Mesendoderm (in vitro differentiated cells): Measurements from ENCODE around the gene MXRA7.

Experiments used
- DNase-seq: peaks from one replicate; pipeline ENCODE4 v3.0.0; 2013
- H2AK5ac ChIP-seq: 2 replicates; pipeline ENCODE4 v1.6.1; 2013; ENCODE audit warnings: low read length, inconsistent platforms
- H2BK120ac ChIP-seq: 2 replicates; pipeline ENCODE4 v1.6.1; 2013; ENCODE audit warnings: low read depth, mild to moderate bottlenecking, low read length, moderate library complexity, mixed read lengths
- H2BK15ac ChIP-seq: replicated peaks from 2 replicates; pipeline ENCODE4 v1.6.1; 2013; ENCODE audit warnings: low read depth, mild to moderate bottlenecking, moderate library complexity
- H2BK5ac ChIP-seq: 2 replicates; pipeline ENCODE4 v1.6.1; 2013; ENCODE audit warnings: low read length, inconsistent platforms
- H3K18ac ChIP-seq: 2 replicates; pipeline ENCODE4 v1.6.1; 2013; ENCODE audit warnings: mild to moderate bottlenecking, low read length, mixed read lengths
- H3K23ac ChIP-seq: one replicate; pipeline ENCODE4 v1.6.1; 2013; ENCODE audit warnings: low read length
- H3K27ac ChIP-seq: 2 replicates; pipeline ENCODE4 v1.5.1; 2013; ENCODE audit warnings: low read depth, mild to moderate bottlenecking, inconsistent platforms, low read length, moderate library complexity
- H3K27me3 ChIP-seq: 2 replicates; pipeline ENCODE4 v1.6.1; 2013; ENCODE audit warnings: low read length, control low read depth, mild to moderate bottlenecking, inconsistent platforms; ENCODE audit not compliant: insufficient read depth, poor library complexity
- H3K36me3 ChIP-seq: 2 replicates; pipeline ENCODE4 v1.6.1; 2013; ENCODE audit warnings: low read length, inconsistent platforms; ENCODE audit not compliant: control insufficient read depth, insufficient read depth
- H3K4ac ChIP-seq: one replicate; pipeline ENCODE4 v1.6.1; 2013; ENCODE audit warnings: low read depth, mild to moderate bottlenecking, low read length, moderate library complexity
- H3K4me1 ChIP-seq: 2 replicates; pipeline ENCODE4 v1.6.1; 2013; ENCODE audit warnings: low read depth, low read length, inconsistent platforms; ENCODE audit not compliant: control insufficient read depth
- H3K4me2 ChIP-seq: 2 replicates; pipeline ENCODE4 v1.6.1; 2013; ENCODE audit warnings: low read length
- H3K4me3 ChIP-seq: 2 replicates; pipeline ENCODE4 v1.5.1; 2013; ENCODE audit warnings: mild to moderate bottlenecking, low read length
- H3K56ac ChIP-seq: one replicate; pipeline ENCODE4 v1.6.1; 2013; ENCODE audit warnings: low read length
- H3K79me1 ChIP-seq: 2 replicates; pipeline ENCODE4 v1.6.1; 2013; ENCODE audit warnings: low read length, inconsistent platforms
- H3K79me2 ChIP-seq: 2 replicates; pipeline ENCODE4 v1.6.1; 2013; ENCODE audit warnings: mild to moderate bottlenecking, low read length; ENCODE audit not compliant: control insufficient read depth, insufficient read depth
- H3K9ac ChIP-seq: 2 replicates; pipeline ENCODE4 v1.6.1; 2013; ENCODE audit warnings: low read length, inconsistent platforms
- H4K5ac ChIP-seq: one replicate; pipeline ENCODE4 v1.6.1; 2013; ENCODE audit warnings: low read length
- H4K8ac ChIP-seq: one replicate; pipeline ENCODE4 v1.6.1; 2013; ENCODE audit warnings: low read depth, mild to moderate bottlenecking, control low read depth, low read length, moderate library complexity
- WGBS: extraction: QIAGEN DNeasy Blood & Tissue Kit; methylation state at CpG from one replicate; pipeline ENCODE4 v1.1.7; 2013; ENCODE audit warnings: low lambda C conversion rate, missing lambda C conversion rate; ENCODE audit not compliant: insufficient coverage; ENCODE audit errors: extremely low coverage; 5-methylcytosine and 5-hydroxymethylcytosine counted together

MXRA7 gene

GRCh38 chr17:76702941-76703637 is 7.7 kb downstream of the MXRA7 start:
- Histone ChIP-seq H3K4me3 (no peak overlapping the region), H3K9ac (no peak overlapping the region), H3K23ac (no peak overlapping the region), H3K56ac (no peak overlapping the region), H4K8ac (no peak overlapping the region), H3K18ac (no peak overlapping the region), H3K4me2 (no peak overlapping the region), H3K4me1 (peaks cover 2% of the 10 kb centered on the region), H2BK15ac (no peak overlapping the region), H3K36me3 (no peaks in the 10 kb centered on the region), H3K79me2 (no peaks in the 10 kb centered on the region), H3K79me1 (no peaks in the 10 kb centered on the region), H2BK120ac (no peak overlapping the region), H3K27ac (no peak overlapping the region), H4K5ac (no peak overlapping the region), H2BK5ac (no peak overlapping the region), H2AK5ac (no peak overlapping the region), H3K4ac (no peak overlapping the region), H3K27me3 (no peaks in the 10 kb centered on the region)
- no peak for DNase-seq
- no CpG with 5 or more reads among the region's 10 CpGs for WGBS

GRCh38 chr17:76702076-76702475 is 8.7 kb downstream of the MXRA7 start:
- H3K18ac ChIP-seq = no peak overlapping the region
- H4K8ac ChIP-seq = no peak overlapping the region
- H3K27ac ChIP-seq = no peak overlapping the region
- H3K4me2 ChIP-seq = no peak overlapping the region
- H2AK5ac ChIP-seq = no peak overlapping the region
- H3K4ac ChIP-seq = no peak overlapping the region
- H3K23ac ChIP-seq = no peak overlapping the region
- H3K9ac ChIP-seq = no peak overlapping the region
- no peaks in the 10 kb centered on the region for H3K79me2 ChIP-seq
- WGBS = no CpG with 5 or more reads among the region's 2 CpGs
- no peaks in the 10 kb centered on the region for H3K79me1 ChIP-seq
- H2BK15ac ChIP-seq = no peak overlapping the region
- peaks cover 7% of the 10 kb centered on the region for H3K4me1 ChIP-seq
- no peak overlapping the region for H4K5ac ChIP-seq
- H2BK120ac ChIP-seq = no peak overlapping the region
- no peaks in the 10 kb centered on the region for H3K27me3 ChIP-seq
- no peak for DNase-seq
- no peak overlapping the region for H2BK5ac ChIP-seq
- H3K56ac ChIP-seq = no peak overlapping the region
- no peaks in the 10 kb centered on the region for H3K36me3 ChIP-seq
- H3K4me3 ChIP-seq = no peak overlapping the region

GRCh38 chr17:76701471-76701967 is 9.2 kb downstream of the MXRA7 start:
- H3K4me2 ChIP-seq = no peak overlapping the region
- H2AK5ac ChIP-seq = no peak overlapping the region
- no peak overlapping the region for H2BK120ac ChIP-seq
- H2BK5ac ChIP-seq = no peak overlapping the region
- H3K79me1 ChIP-seq = no peaks in the 10 kb centered on the region
- no peaks in the 10 kb centered on the region for H3K79me2 ChIP-seq
- DNase-seq = no peak
- no peaks in the 10 kb centered on the region for H3K36me3 ChIP-seq
- no peak overlapping the region for H3K9ac ChIP-seq
- no peak overlapping the region for H4K8ac ChIP-seq
- H3K56ac ChIP-seq = no peak overlapping the region
- H3K27ac ChIP-seq = no peak overlapping the region
- H3K4ac ChIP-seq = no peak overlapping the region
- H2BK15ac ChIP-seq = no peak overlapping the region
- H3K23ac ChIP-seq = no peak overlapping the region
- no peak overlapping the region for H3K18ac ChIP-seq
- H4K5ac ChIP-seq = no peak overlapping the region
- H3K27me3 ChIP-seq = no peaks in the 10 kb centered on the region
- H3K4me1 ChIP-seq = peaks cover 7% of the 10 kb centered on the region
- H3K4me3 ChIP-seq = no peak overlapping the region
- no CpG with 5 or more reads among the region's 11 CpGs for WGBS

- Histone ChIP-seq H2BK15ac (no peak overlapping the region), H3K18ac (no peak overlapping the region), H3K79me1 (no peaks in the 10 kb centered on the region), H3K9ac (no peak overlapping the region), H3K56ac (no peak overlapping the region), H3K4me1 (peaks cover 7% of the 10 kb centered on the region), H3K79me2 (no peaks in the 10 kb centered on the region), H2BK120ac (no peak overlapping the region), H3K4me3 (no peak overlapping the region), H3K27ac (no peak overlapping the region), H3K36me3 (no peaks in the 10 kb centered on the region), H2BK5ac (no peak overlapping the region), H3K23ac (no peak overlapping the region), H4K5ac (no peak overlapping the region), H4K8ac (no peak overlapping the region), H3K4me2 (no peak overlapping the region), H2AK5ac (no peak overlapping the region), H3K27me3 (no peaks in the 10 kb centered on the region), H3K4ac (no peak overlapping the region)
- DNase-seq = peak; percentile 46
- no CpG with 5 or more reads among the region's 33 CpGs for WGBS
These were observed 9.9 kb downstream of the MXRA7 start for GRCh38 chr17:76700617-76701470.

DNA sequence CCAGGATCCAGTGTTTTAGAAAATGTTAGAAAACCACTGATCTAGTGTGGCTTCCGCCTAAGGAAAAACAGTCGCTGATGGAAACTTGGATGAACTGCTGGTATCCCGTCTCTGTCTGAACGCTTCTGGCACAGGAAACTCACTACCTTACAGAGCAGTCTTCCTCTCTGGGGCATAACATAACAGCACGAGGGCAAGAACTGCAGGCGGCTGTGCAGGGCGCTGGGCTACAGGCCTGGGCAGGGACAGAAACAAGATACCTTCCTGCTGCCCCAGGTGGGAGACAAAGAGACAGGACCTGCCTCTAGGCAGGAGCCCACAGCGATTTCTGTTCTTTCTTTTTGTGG is 10.5 kb downstream of the MXRA7 start:
- Histone ChIP-seq H2BK15ac (no peak overlapping the region), H3K4me2 (no peak overlapping the region), H3K23ac (no peak overlapping the region), H3K4me1 (peaks cover 7% of the 10 kb centered on the region), H3K4me3 (no peak overlapping the region), H2AK5ac (no peak overlapping the region), H3K36me3 (no peaks in the 10 kb centered on the region), H3K27me3 (no peaks in the 10 kb centered on the region), H4K8ac (no peak overlapping the region), H3K79me1 (no peaks in the 10 kb centered on the region), H2BK120ac (no peak overlapping the region), H3K4ac (no peak overlapping the region), H3K27ac (no peak overlapping the region), H3K18ac (no peak overlapping the region), H3K56ac (no peak overlapping the region), H3K79me2 (no peaks in the 10 kb centered on the region), H4K5ac (no peak overlapping the region), H2BK5ac (no peak overlapping the region), H3K9ac (no peak overlapping the region)
- WGBS = no CpG with 5 or more reads among the region's 8 CpGs
- no peak for DNase-seq
